Activated CD8-positive, alpha-beta T cell treated with anti-CD3 and anti-CD28 coated beads for 36 hours (primary cell): ENCODE measurements around the gene FGFBP2. TPM values are rescaled to one million over a fixed set of nuclear protein-coding genes. Genes with fewer than 3 reads are reported as not detected.

Experiments
- ATAC-seq: fragments of 200-7000 bp; cut with Tn5 transposase; one replicate; pipeline ENCODE4 v1.10.0; 2021; ENCODE audit warnings: mild to moderate bottlenecking, moderate library complexity
- CTCF ChIA-PET: fragments of 350-600 bp; sonication (Branson Sonifier 250); formaldehyde crosslinking; loops from one replicate; lab custom pipeline; 2021; ENCODE audit warnings: antibody characterized with exemption; lab: Charles Lee
- POLR2A ChIA-PET: fragments of 350-600 bp; sonication (Branson Sonifier 250); formaldehyde crosslinking; loops from one replicate; lab custom pipeline; 2021; ENCODE audit warnings: antibody characterized with exemption; lab: Charles Lee
- DNase-seq: peaks from one replicate; pipeline ENCODE4 v3.0.0-alpha.2; 2020
- H3K27ac Mint-ChIP-seq: one replicate; pipeline ENCODE4 v1.8.0; 2021; ENCODE audit warnings: mild to moderate bottlenecking, mixed read lengths
- H3K27me3 Mint-ChIP-seq: one replicate; pipeline ENCODE4 v1.8.0; 2021; ENCODE audit warnings: mixed read lengths
- H3K36me3 Mint-ChIP-seq: one replicate; pipeline ENCODE4 v1.8.0; 2021; ENCODE audit warnings: low read depth, mixed read lengths
- H3K4me1 Mint-ChIP-seq: one replicate; pipeline ENCODE4 v1.8.0; 2021; ENCODE audit warnings: low read depth, mixed read lengths
- H3K4me3 Mint-ChIP-seq: one replicate; pipeline ENCODE4 v1.8.0; 2021; ENCODE audit warnings: mild to moderate bottlenecking, moderate library complexity, mixed read lengths
- H3K9me3 Mint-ChIP-seq: one replicate; pipeline ENCODE4 v1.8.0; 2021; ENCODE audit warnings: mixed read lengths
- intact Hi-C: fragments of 100-400 bp; cut with micrococcal nuclease; formaldehyde crosslinking; loops from one replicate; pipeline ENCODE4 v1.10.0; 2022
- total RNA-seq, 2 experiments: library from RNA; stranded (reverse); gene quantifications; one replicate each; pipeline ENCODE4 v1.2.3, GENCODE V29; 2021
- TF ChIP-seq, protein P1 (sequence below): fragments of 200-600 bp; IDR thresholded peaks from one replicate; pipeline ENCODE4 v1.8.0; 2022; ENCODE audit warnings: antibody characterized with exemption, mild to moderate bottlenecking

The FGFBP2 gene, protein sequence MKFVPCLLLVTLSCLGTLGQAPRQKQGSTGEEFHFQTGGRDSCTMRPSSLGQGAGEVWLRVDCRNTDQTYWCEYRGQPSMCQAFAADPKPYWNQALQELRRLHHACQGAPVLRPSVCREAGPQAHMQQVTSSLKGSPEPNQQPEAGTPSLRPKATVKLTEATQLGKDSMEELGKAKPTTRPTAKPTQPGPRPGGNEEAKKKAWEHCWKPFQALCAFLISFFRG
- 1 to 10 TPM; 6.3 to 8.2 TPM for total RNA-seq

DNA sequence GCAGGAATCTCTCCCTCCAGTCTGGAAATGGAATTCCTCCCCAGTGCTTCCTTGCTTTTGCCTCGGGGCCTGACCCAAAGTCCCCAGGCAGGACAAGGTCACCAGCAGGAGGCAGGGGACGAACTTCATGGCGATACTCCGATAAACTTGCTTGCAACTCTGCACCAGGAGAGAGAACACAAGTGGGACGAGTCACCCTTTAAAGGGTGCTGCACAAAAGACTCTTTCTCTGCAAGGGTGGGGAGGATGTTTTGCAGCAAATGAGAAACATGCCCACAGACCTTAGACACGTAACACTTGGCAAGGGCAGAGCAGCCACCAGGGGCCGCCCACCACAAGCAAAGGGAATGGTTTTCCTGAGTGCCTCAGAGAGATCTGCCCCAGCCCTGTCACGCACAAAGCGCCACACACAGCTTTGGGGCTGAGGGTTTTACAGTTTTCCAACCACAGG lies at the start of gene FGFBP2:
FGFBP2 (minus strand) TSS at position 175 of the 451 bp plus-strand sequence; CDS start at position 129, 46 bp downstream.
- Mint-ChIP-seq H3K36me3 (no peaks in the 10 kb centered on the region), H3K9me3 (peaks cover 6% of the 10 kb centered on the region), H3K27me3 (peaks cover 2% of the 10 kb centered on the region), H3K4me3 (peak within 1 kb of the TSS; percentile 59), H3K4me1 (peaks cover 42% of the 10 kb centered on the region), H3K27ac (peak within 1 kb of the TSS; percentile 86)
- POLR2A ChIA-PET = interaction anchor here (1.4 kb wide), 1 partner anchor 281 kb away, joined by 3 read pairs; the partner anchor contains the start of gene FAM200B
- CTCF ChIA-PET = interaction anchor here (0.8 to 4.8 kb wide), 14 partner anchors 10 to 310 kb away, joined by 3 to 50 read pairs (median 4); partner anchors contain the start of gene FAM200B
- TF ChIP-seq, protein P1, sequence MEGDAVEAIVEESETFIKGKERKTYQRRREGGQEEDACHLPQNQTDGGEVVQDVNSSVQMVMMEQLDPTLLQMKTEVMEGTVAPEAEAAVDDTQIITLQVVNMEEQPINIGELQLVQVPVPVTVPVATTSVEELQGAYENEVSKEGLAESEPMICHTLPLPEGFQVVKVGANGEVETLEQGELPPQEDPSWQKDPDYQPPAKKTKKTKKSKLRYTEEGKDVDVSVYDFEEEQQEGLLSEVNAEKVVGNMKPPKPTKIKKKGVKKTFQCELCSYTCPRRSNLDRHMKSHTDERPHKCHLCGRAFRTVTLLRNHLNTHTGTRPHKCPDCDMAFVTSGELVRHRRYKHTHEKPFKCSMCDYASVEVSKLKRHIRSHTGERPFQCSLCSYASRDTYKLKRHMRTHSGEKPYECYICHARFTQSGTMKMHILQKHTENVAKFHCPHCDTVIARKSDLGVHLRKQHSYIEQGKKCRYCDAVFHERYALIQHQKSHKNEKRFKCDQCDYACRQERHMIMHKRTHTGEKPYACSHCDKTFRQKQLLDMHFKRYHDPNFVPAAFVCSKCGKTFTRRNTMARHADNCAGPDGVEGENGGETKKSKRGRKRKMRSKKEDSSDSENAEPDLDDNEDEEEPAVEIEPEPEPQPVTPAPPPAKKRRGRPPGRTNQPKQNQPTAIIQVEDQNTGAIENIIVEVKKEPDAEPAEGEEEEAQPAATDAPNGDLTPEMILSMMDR = no peak
- intact Hi-C loops = loop anchor here (2.0 kb wide), 1 partner anchor 38 kb away; no protein-coding TSS in a partner anchor
- peak; percentile 77 for ATAC-seq
- peak; percentile 92 for DNase-seq

DNA sequence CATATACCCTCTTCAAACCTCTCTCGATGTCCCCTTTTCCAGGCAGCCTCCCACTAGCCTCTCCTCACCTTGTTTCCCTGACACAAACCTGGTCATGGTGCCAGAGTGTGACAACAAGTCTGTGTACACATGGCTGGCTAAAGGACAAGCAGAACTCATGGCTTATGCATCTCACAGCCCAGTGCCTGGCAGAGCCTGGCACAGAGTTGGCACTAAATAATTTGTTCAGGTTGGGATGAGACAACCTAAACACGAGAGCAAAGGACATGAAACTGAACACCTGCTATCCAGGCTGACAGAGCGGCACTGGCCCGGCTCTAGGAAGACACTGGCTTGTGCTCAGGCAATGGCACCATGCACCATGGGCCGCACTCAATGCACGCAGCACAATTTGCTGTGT lies 48.2 kb upstream of the FGFBP2 start:
- no peak for DNase-seq
- CTCF ChIA-PET = no interaction called here
- no peak overlapping the region for H3K4me3 Mint-ChIP-seq
- ATAC-seq = no peak
- H3K27me3 Mint-ChIP-seq = peaks cover 2% of the 10 kb centered on the region
- H3K27ac Mint-ChIP-seq = no peak overlapping the region
- TF ChIP-seq, protein P1 = no peak
- intact Hi-C loops = no loop called here
- POLR2A ChIA-PET = interaction anchor here (1.0 kb wide), 1 partner anchor 10 kb away, joined by 3 read pairs; no protein-coding TSS in a partner anchor
- H3K4me1 Mint-ChIP-seq = no peaks in the 10 kb centered on the region
- no peaks in the 10 kb centered on the region for H3K9me3 Mint-ChIP-seq
- H3K36me3 Mint-ChIP-seq = no peaks in the 10 kb centered on the region

GRCh38 chr4:16009153-16009552 lies 46.2 kb upstream of the FGFBP2 start:
- CTCF ChIA-PET = no interaction called here
- peaks cover 2% of the 10 kb centered on the region for H3K27me3 Mint-ChIP-seq
- ATAC-seq = no peak
- POLR2A ChIA-PET = no interaction called here
- H3K27ac Mint-ChIP-seq = no peak overlapping the region
- H3K4me3 Mint-ChIP-seq = no peak overlapping the region
- no peak for DNase-seq
- no peaks in the 10 kb centered on the region for H3K4me1 Mint-ChIP-seq
- no peaks in the 10 kb centered on the region for H3K36me3 Mint-ChIP-seq
- no peaks in the 10 kb centered on the region for H3K9me3 Mint-ChIP-seq
- intact Hi-C loops = no loop called here
- TF ChIP-seq, protein P1 = no peak

- intact Hi-C loops = no loop called here
- Mint-ChIP-seq H3K36me3 (no peaks in the 10 kb centered on the region), H3K4me3 (no peak overlapping the region), H3K27ac (no peak overlapping the region), H3K4me1 (no peaks in the 10 kb centered on the region), H3K9me3 (no peaks in the 10 kb centered on the region), H3K27me3 (peaks cover 2% of the 10 kb centered on the region)
- CTCF ChIA-PET = interaction anchor here (1.0 to 1.4 kb wide), 3 partner anchors 52 to 202 kb away, joined by 4 to 5 read pairs (median 4); no protein-coding TSS in a partner anchor
- no peak for ATAC-seq
- TF ChIP-seq, protein P1 = no peak
- POLR2A ChIA-PET = no interaction called here
- no peak for DNase-seq
Measured at GRCh38 chr4:16007471-16008095, 44.6 kb upstream of the FGFBP2 start.
